H1 (cell line): ENCODE results near the gene PTRH1. TPM values are rescaled to one million over a fixed set of nuclear protein-coding genes. Genes with fewer than 3 reads are reported as not detected.

Experiments used
- CTCF ChIA-PET: fragments of 300-600 bp; sonication (Branson Sonifier 250); formaldehyde crosslinking; loops from one replicate; lab custom pipeline; 2021; ENCODE audit not compliant: partially characterized antibody; lab: Charles Lee
- POLR2A ChIA-PET: fragments of 300-600 bp; sonication (Branson Sonifier 250); formaldehyde crosslinking; loops from one replicate; lab custom pipeline; 2021; ENCODE audit warnings: inconsistent platforms; ENCODE audit not compliant: partially characterized antibody; lab: Charles Lee
- DNase-seq, 2 experiments: peaks; one replicate each; pipeline versions ENCODE4 v3.0.0 to v3.0.0-alpha.2; 2010 to 2022; ENCODE audit warnings: low spot score in 2 of 2, low read depth in 1 of 2, mixed read lengths in 1 of 2
- FAIRE-seq: peaks from 2 replicates; lab custom pipeline; 2011; peaks lifted over from hg19 to GRCh38; lab: Jason Lieb, UNC
- H2AFZ ChIP-seq: 2 replicates; pipeline ENCODE4 v1.8.1; 2012; ENCODE audit warnings: low read length, inconsistent platforms
- H2AK5ac ChIP-seq: 2 replicates; pipeline ENCODE4 v1.6.1; 2013; ENCODE audit warnings: low read depth, low read length
- H2BK120ac ChIP-seq: replicated peaks from 2 replicates; pipeline ENCODE3; 2013; ENCODE audit warnings: low read depth, low read length, inconsistent platforms
- H2BK12ac ChIP-seq: 2 replicates; pipeline ENCODE4 v1.6.1; 2013; ENCODE audit warnings: low read depth, low read length
- H2BK15ac ChIP-seq: 2 replicates; pipeline ENCODE4 v1.6.1; 2013; ENCODE audit warnings: low read length
- H2BK20ac ChIP-seq: 2 replicates; pipeline ENCODE4 v1.6.1; 2013; ENCODE audit warnings: low read length
- H2BK5ac ChIP-seq: 2 replicates; pipeline ENCODE4 v1.6.1; 2013; ENCODE audit warnings: low read depth, low read length
- H3K14ac ChIP-seq: 2 replicates; pipeline ENCODE4 v1.6.1; 2013; ENCODE audit warnings: inconsistent platforms; ENCODE audit not compliant: insufficient read length
- H3K18ac ChIP-seq: 2 replicates; pipeline ENCODE4 v1.6.1; 2013; ENCODE audit warnings: low read length; ENCODE audit errors: extremely low read depth
- H3K23ac ChIP-seq: 2 replicates; pipeline ENCODE4 v1.6.1; 2013; ENCODE audit warnings: inconsistent platforms; ENCODE audit not compliant: insufficient read length
- H3K23me2 ChIP-seq: 2 replicates; pipeline ENCODE4 v1.6.1; 2013; ENCODE audit warnings: low read depth, low read length
- H3K27ac ChIP-seq: 2 replicates; pipeline ENCODE4 v1.6.1; 2011; ENCODE audit warnings: low read depth, low read length, inconsistent platforms
- H3K27me3 ChIP-seq, 4 experiments: replicated peaks in 1 of 4; 1 replicate in 1 of 4; 2 replicates in 3 of 4; pipeline versions ENCODE4 v1.6.1 to v1.8.1; 2011 to 2013; ENCODE audit warnings: low read length in 3 of 4, mild to moderate bottlenecking in 3 of 4, inconsistent platforms in 2 of 4, mixed read lengths in 2 of 4, moderate library complexity in 1 of 4; ENCODE audit not compliant: control insufficient read depth in 3 of 4, insufficient read depth in 3 of 4; ENCODE audit errors: extremely low read depth in 1 of 4
- H3K36me3 ChIP-seq, 4 experiments: 2 replicates each; pipeline versions ENCODE4 v1.6.1 to v1.8.1; 2011 to 2013; ENCODE audit warnings: mild to moderate bottlenecking in 4 of 4, low read length in 3 of 4, moderate library complexity in 2 of 4, control low read depth in 1 of 4, inconsistent platforms in 1 of 4; ENCODE audit not compliant: insufficient read depth in 4 of 4, control insufficient read depth in 2 of 4
- H3K4ac ChIP-seq: replicated peaks from 2 replicates; pipeline ENCODE3; 2013; ENCODE audit warnings: low read length, low read depth, mixed read lengths, inconsistent platforms; ENCODE audit not compliant: insufficient read length
- H3K4me1 ChIP-seq, 4 experiments: replicated peaks in 1 of 4; 1 replicate in 1 of 4; 2 replicates in 3 of 4; pipeline versions ENCODE4 v1.6.1 to v1.8.1; 2011 to 2013; ENCODE audit warnings: low read length in 3 of 4, inconsistent platforms in 2 of 4, mixed read lengths in 1 of 4; ENCODE audit not compliant: insufficient read depth in 4 of 4, control insufficient read depth in 3 of 4
- H3K4me2 ChIP-seq, 2 experiments: 2 replicates each; pipeline versions ENCODE4 v1.6.1 to v1.8.1; 2011 to 2013; ENCODE audit warnings: low read depth in 2 of 2, low read length in 2 of 2, control low read depth in 1 of 2, inconsistent platforms in 1 of 2, mild to moderate bottlenecking in 1 of 2; ENCODE audit not compliant: insufficient read depth in 1 of 2
- H3K4me3 ChIP-seq, 4 experiments: fragments of 200-600, 300-600 bp in 1 of 4; sonication (generic), shearing (Covaris generic), sonication (Bioruptor Twin) in 1 of 4; 2 replicates each; pipeline versions ENCODE4 v1.5.1 to v1.8.1; 2011 to 2016; ENCODE audit warnings: low read length in 4 of 4, low read depth in 3 of 4, control low read depth in 2 of 4, inconsistent platforms in 2 of 4, mild to moderate bottlenecking in 2 of 4, mixed read lengths in 1 of 4, moderate library complexity in 1 of 4; ENCODE audit not compliant: insufficient read depth in 2 of 4; ENCODE audit errors: extremely low read depth in 1 of 4
- H3K56ac ChIP-seq: replicated peaks from 2 replicates; pipeline ENCODE3; 2013; ENCODE audit warnings: low read depth, mild to moderate bottlenecking, mixed read lengths, low read length, inconsistent platforms; ENCODE audit not compliant: insufficient read length
- H3K79me1 ChIP-seq: 2 replicates; pipeline ENCODE4 v1.6.1; 2013; ENCODE audit warnings: low read depth, low read length, control low read depth
- H3K79me2 ChIP-seq, 2 experiments: 2 replicates each; pipeline versions ENCODE4 v1.6.1 to v1.8.1; 2012 to 2013; ENCODE audit warnings: low read length in 2 of 2, mild to moderate bottlenecking in 2 of 2, inconsistent platforms in 1 of 2; ENCODE audit not compliant: insufficient read depth in 2 of 2, control insufficient read depth in 1 of 2
- H3K9ac ChIP-seq, 4 experiments: replicated peaks in 1 of 4; 1 replicate in 1 of 4; 2 replicates in 3 of 4; pipeline versions ENCODE4 v1.6.1 to v1.8.1; 2011 to 2013; ENCODE audit warnings: low read depth in 3 of 4, low read length in 3 of 4, control low read depth in 2 of 4, mild to moderate bottlenecking in 2 of 4, moderate library complexity in 2 of 4, inconsistent platforms in 1 of 4; ENCODE audit errors: extremely low read depth in 1 of 4
- H3K9me3 ChIP-seq, 2 experiments: 2 replicates each; pipeline versions ENCODE4 v1.6.1 to v1.8.1; 2012 to 2013; ENCODE audit warnings: mild to moderate bottlenecking in 2 of 2, moderate library complexity in 2 of 2, control low read depth in 1 of 2, inconsistent platforms in 1 of 2, low read depth in 1 of 2, low read length in 1 of 2, mixed read lengths in 1 of 2; ENCODE audit not compliant: insufficient read depth in 2 of 2
- H4K20me1 ChIP-seq, 2 experiments: replicated peaks in 1 of 2; 2 replicates each; pipeline versions ENCODE3 to v1.8.1; 2011 to 2013; ENCODE audit warnings: inconsistent platforms in 2 of 2, low read length in 2 of 2, mild to moderate bottlenecking in 1 of 2; ENCODE audit not compliant: insufficient read depth in 2 of 2, control insufficient read depth in 1 of 2
- H4K5ac ChIP-seq: 2 replicates; pipeline ENCODE4 v1.6.1; 2013; ENCODE audit warnings: low read length, low read depth, mixed read lengths, inconsistent platforms; ENCODE audit not compliant: insufficient read length
- H4K8ac ChIP-seq: 2 replicates; pipeline ENCODE4 v1.8.0; 2013; ENCODE audit warnings: mild to moderate bottlenecking, moderate library complexity, low read length, inconsistent platforms; ENCODE audit not compliant: insufficient read depth; ENCODE audit errors: extremely low read depth
- H4K91ac ChIP-seq: replicated peaks from 2 replicates; pipeline ENCODE3; 2013; ENCODE audit warnings: low read length, mixed read lengths, inconsistent platforms; ENCODE audit not compliant: insufficient read length
- CTCF ChIP-seq, 3 experiments: IDR thresholded peaks; 1 replicate in 2 of 3; 2 replicates in 1 of 3; pipeline versions ENCODE4 v1.5.1 to v1.6.1; 2011; ENCODE audit warnings: low read length in 3 of 3, mild to moderate bottlenecking in 3 of 3, inconsistent platforms in 2 of 3, low read depth in 1 of 3, moderate library complexity in 1 of 3; ENCODE audit not compliant: insufficient read depth in 1 of 3; ENCODE audit errors: control extremely low read depth in 1 of 3
- TBP ChIP-seq: IDR thresholded peaks from 2 replicates; pipeline ENCODE4 v1.6.1; 2011; ENCODE audit warnings: low read depth, low read length, improper control_type of control experiment
- WGBS, 2 experiments: shearing (Covaris generic) in 1 of 2; methylation state at CpG; one replicate each; pipeline versions ENCODE4 v1.1.6 to v1.1.7; 2013 to 2015; ENCODE audit warnings: low lambda C conversion rate in 2 of 2, mixed read lengths in 2 of 2, inconsistent platforms in 1 of 2, low coverage in 1 of 2, missing lambda C conversion rate in 1 of 2; ENCODE audit not compliant: insufficient replicate concordance in 2 of 2, insufficient coverage in 1 of 2, insufficient read length in 1 of 2; ENCODE audit errors: extremely low coverage in 1 of 2, missing lambda C conversion rate in 1 of 2; 5-methylcytosine and 5-hydroxymethylcytosine counted together
- polyA plus RNA-seq, 7 experiments: library from polyadenylated mRNA; depleted of rRNA in 3 of 7; stranded (reverse) in 5 of 7; unstranded in 2 of 7; fragments of >200 nt in 5 of 7; fragments of 200-250 nt in 2 of 7; gene quantifications; 1 replicate in 5 of 7; 2 replicates in 1 of 7; 4 replicates in 1 of 7; pipeline versions ENCODE4 v1.2.1 to v1.2.3, GENCODE V29; 2011 to 2013; ENCODE audit warnings: missing spikeins in 2 of 7, mixed read lengths in 2 of 7
- total RNA-seq: library from RNA; stranded (reverse); fragmentation: NEBNext Ultra II Directional; extraction: Animal tissue kit (Norgen Biotek cat#: 25700); gene quantifications from 2 replicates; pipeline ENCODE4 v1.2.1, GENCODE V29; 2021

PTRH1 gene
- total and polyA plus RNA-seq, 2 of the 8 experiments (the other 6 are each of a cell fraction or from before 2014, with no cell fraction given), result 11.1 to 19.8 TPM

GRCh38 chr9:127753148-127753547 lies 37.7 kb upstream of the PTRH1 start:
- Histone ChIP-seq H2BK120ac (no peak overlapping the region), H4K5ac (no peak overlapping the region), H3K56ac (no peak overlapping the region), H2BK15ac (no peak overlapping the region), H2AFZ (no peak overlapping the region), H3K9me3 (no peaks in the 10 kb centered on the region), H2AK5ac (no peak overlapping the region), H3K79me2 (no peaks in the 10 kb centered on the region), H3K27me3 (peaks cover 0 to 16% (median 8%) of the 10 kb centered on the region in 4 experiments; a peak in 6 of 7 replicates), H4K91ac (no peak overlapping the region), H2BK20ac (no peak overlapping the region), H3K23ac (no peak overlapping the region), H3K18ac (no peak overlapping the region), H3K23me2 (peaks cover 13% of the 10 kb centered on the region; the same call in 1 of the 2 replicates), H3K4me2 (no peak overlapping the region), H3K36me3 (no peaks in the 10 kb centered on the region; a peak in 2 of 8 replicates), H3K27ac (no peak overlapping the region), H4K20me1 (peaks cover 5 to 21% of the 10 kb centered on the region in 2 experiments), H3K14ac (no peak overlapping the region), H3K4ac (no peak overlapping the region), H3K79me1 (no peaks in the 10 kb centered on the region), H2BK5ac (no peak overlapping the region), H4K8ac (no peak overlapping the region), H3K9ac (no peak overlapping the region), H3K4me1 (peaks cover 0 to 4% (median 1%) of the 10 kb centered on the region in 4 experiments; a peak in 4 of 7 replicates), H2BK12ac (0 out of 2 replicates have a peak overlapping the region, but pooled peaks have one; percentile 27), H3K4me3 (no peak overlapping the region)
- ChIA-PET CTCF (interaction anchor here (1.2 to 1.4 kb wide), 2 partner anchors 8 to 35 kb away, joined by 3 to 5 read pairs; no protein-coding TSS in a partner anchor), POLR2A (interaction anchor here (0.8 to 2.4 kb wide), 5 partner anchors 9 to 50 kb away, joined by 3 to 12 read pairs (median 3); partner anchors contain the start of genes PTRH1 and TTC16)
- no peak for DNase-seq
- 80% methylated on average over 4 of the region's 8 CpGs; no CpG with 5 or more reads in 1 of the 2 experiments for WGBS, 2 experiments
- no peak for FAIRE-seq
- TF ChIP-seq TBP (no peak), CTCF (IDR thresholded peaks at IDR 0.05; ENCODE audit: control extremely low read depth in 1 of 3, insufficient read depth in 1 of 3, low read depth in 1 of 3, low read length in 3 of 3) (no peak)
